Femur (tissue), 1 donor: Measurements from ENCODE around the gene TMEM203.

Source experiments
- DNase-seq: peaks from one replicate; pipeline ENCODE4 v3.0.0-alpha.2; 2017

Gene TMEM203

GRCh38 chr9:137163365-137163715 is 42.1 kb downstream of the TMEM203 start:
- no peak for DNase-seq

GRCh38 chr9:137162505-137163364 is 42.7 kb downstream of the TMEM203 start:
- DNase-seq: no peak

- no peak for DNase-seq
Measured at GRCh38 chr9:137161558-137162486, 43.6 kb downstream of the TMEM203 start.

- no peak for DNase-seq
Measured at GRCh38 chr9:137160716-137161557, 44.5 kb downstream of the TMEM203 start.

GRCh38 chr9:137160054-137160425 is 45.4 kb downstream of the TMEM203 start:
- no peak for DNase-seq

- no peak for DNase-seq
Measured at GRCh38 chr9:137159105-137160053, 46.1 kb downstream of the TMEM203 start.

- no peak for DNase-seq
Measured at GRCh38 chr9:137158625-137159024, 46.8 kb downstream of the TMEM203 start.

- no peak for DNase-seq
Measured at GRCh38 chr9:137157618-137158415, 47.6 kb downstream of the TMEM203 start.

GRCh38 chr9:137156567-137157375 is 48.7 kb downstream of the TMEM203 start:
- DNase-seq: no peak
